ENCODE data around the gene TRIM46.

DNA sequence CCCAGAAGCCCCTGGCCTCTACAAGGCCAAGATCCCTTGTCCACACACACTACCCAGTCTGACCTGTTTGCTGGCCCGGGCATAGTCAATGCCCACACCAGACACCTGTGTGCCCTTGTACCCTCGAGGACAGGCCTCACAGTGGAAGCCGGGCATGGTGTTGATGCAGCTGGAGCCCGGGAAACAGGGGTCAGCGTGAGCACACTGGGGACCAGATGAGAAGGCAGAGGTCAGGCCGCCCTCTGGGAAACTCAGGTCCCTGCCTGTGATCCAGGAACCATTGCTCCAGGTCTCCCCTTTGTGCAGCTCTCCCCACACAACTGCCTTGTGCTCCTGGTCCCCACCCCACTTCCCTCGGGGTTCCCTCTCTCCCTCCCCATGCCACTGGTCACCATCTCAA is 28.5 kb downstream of the TRIM46 start:
- TF ChIP-seq, protein P1, sequence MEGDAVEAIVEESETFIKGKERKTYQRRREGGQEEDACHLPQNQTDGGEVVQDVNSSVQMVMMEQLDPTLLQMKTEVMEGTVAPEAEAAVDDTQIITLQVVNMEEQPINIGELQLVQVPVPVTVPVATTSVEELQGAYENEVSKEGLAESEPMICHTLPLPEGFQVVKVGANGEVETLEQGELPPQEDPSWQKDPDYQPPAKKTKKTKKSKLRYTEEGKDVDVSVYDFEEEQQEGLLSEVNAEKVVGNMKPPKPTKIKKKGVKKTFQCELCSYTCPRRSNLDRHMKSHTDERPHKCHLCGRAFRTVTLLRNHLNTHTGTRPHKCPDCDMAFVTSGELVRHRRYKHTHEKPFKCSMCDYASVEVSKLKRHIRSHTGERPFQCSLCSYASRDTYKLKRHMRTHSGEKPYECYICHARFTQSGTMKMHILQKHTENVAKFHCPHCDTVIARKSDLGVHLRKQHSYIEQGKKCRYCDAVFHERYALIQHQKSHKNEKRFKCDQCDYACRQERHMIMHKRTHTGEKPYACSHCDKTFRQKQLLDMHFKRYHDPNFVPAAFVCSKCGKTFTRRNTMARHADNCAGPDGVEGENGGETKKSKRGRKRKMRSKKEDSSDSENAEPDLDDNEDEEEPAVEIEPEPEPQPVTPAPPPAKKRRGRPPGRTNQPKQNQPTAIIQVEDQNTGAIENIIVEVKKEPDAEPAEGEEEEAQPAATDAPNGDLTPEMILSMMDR (IDR thresholded peaks at IDR 0.05): no peak
- TF ChIP-seq POLR2A (IDR thresholded peaks at IDR 0.05) (no peak), POLR2AphosphoS5 (IDR thresholded peaks at IDR 0.05) (no peak)
